Choroid plexus epithelial cell (primary cell): ENCODE data around the gene TRIAP1.
A peak's percentile ranks its signal among the peaks of the same experiment; 100 is the strongest.

Experiments
- DNase-seq: peaks from one replicate; pipeline ENCODE4 v3.0.0-alpha.2; 2010; ENCODE audit warnings: low read depth
- H3K4me3 ChIP-seq: 2 replicates; pipeline ENCODE4 v1.5.1; 2011; ENCODE audit warnings: low read depth, mild to moderate bottlenecking, control low read depth, low read length, moderate library complexity
- CTCF ChIP-seq: conservative IDR thresholded peaks from 2 replicates; pipeline ENCODE4 v1.5.1; 2011; ENCODE audit warnings: low read depth, mild to moderate bottlenecking, control low read depth, inconsistent platforms, low read length, moderate library complexity

Gene TRIAP1

GRCh38 chr12:120467439-120467838 is 21.3 kb upstream of the TRIAP1 start:
- H3K4me3 ChIP-seq: no peak overlapping the region
- TF ChIP-seq CTCF: no peak
- no peak for DNase-seq

- TF ChIP-seq CTCF: peak; percentile 73
- peak; percentile 58 for DNase-seq
- no peak overlapping the region for H3K4me3 ChIP-seq
Measured at GRCh38 chr12:120466560-120467315, 20.6 kb upstream of the TRIAP1 start.

GRCh38 chr12:120465756-120466155 is 19.6 kb upstream of the TRIAP1 start:
- TF ChIP-seq CTCF: no peak
- no peak for DNase-seq
- H3K4me3 ChIP-seq: no peak overlapping the region

- TF ChIP-seq CTCF: no peak
- DNase-seq: no peak
- H3K4me3 ChIP-seq: no peak overlapping the region
Measured at GRCh38 chr12:120463712-120464111, 17.5 kb upstream of the TRIAP1 start.

- H3K4me3 ChIP-seq: no peak overlapping the region
- DNase-seq: no peak
- TF ChIP-seq CTCF: no peak
Measured at GRCh38 chr12:120462099-120462640, 16.0 kb upstream of the TRIAP1 start.

GRCh38 chr12:120460157-120460556 is 14.0 kb upstream of the TRIAP1 start:
- no peak for DNase-seq
- TF ChIP-seq CTCF: no peak
- no peak overlapping the region for H3K4me3 ChIP-seq

- TF ChIP-seq CTCF: peak; percentile 43
- no peak overlapping the region for H3K4me3 ChIP-seq
- peak; percentile 13 for DNase-seq
Measured at GRCh38 chr12:120457133-120457532, 10.9 kb upstream of the TRIAP1 start.
